NOMO-1 treated with dmso at 0.1 percent for 144 hours (cell line): ENCODE results near the gene SLC38A10.

Experiments used
- DNase-seq: peaks from one replicate; lab custom pipeline; 2025; ENCODE audit not compliant: unreplicated experiment; lab: John Stamatoyannopoulos, UW

SLC38A10 gene

GRCh38 chr17:81295031-81295675, at the start of gene SLC38A10:
Gene SLC38A10 (minus strand): TSS chr17:81295307. CDS start chr17:81294921, 386 bp downstream.
- peak; percentile 89 for DNase-seq

DNA sequence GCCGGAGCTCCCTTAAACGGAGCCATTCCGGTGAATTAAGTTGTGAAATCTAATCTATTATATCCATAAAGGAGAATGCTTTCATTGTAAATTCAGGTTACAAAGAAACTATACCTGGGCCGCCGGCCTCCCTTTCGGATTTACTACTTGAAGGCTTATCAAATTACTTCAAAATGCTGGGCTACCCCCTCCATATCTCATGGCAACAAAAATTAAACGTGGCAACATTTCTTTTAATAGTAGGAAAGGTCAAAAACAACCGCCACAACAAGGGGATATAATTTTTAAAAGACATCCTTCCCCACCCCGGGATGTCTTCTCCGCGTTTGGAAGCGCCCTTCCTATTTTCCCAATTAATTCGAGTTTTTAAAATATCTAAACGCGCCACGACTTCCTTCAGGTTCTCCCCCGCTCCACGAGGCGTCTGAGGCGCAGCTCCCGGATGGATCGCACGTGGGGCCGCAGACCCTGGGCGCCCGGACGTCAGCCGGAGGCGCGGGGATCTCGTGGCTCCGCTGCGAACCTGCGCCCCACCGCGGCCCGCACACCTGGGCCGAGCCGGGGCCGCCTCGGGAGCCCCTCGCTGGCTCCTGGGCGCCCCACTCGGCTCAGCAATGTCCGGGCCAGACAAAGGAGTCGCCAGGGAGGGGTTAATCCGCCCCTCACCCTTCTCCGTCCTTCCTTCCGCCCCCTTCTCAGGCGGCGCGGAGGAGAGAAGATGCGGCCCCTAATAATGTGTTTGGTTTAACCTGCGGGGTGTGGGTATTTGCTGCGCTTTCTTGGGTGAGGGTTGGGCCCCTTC, 47.4 kb upstream of the SLC38A10 start:
- DNase-seq, result no peak

DNA sequence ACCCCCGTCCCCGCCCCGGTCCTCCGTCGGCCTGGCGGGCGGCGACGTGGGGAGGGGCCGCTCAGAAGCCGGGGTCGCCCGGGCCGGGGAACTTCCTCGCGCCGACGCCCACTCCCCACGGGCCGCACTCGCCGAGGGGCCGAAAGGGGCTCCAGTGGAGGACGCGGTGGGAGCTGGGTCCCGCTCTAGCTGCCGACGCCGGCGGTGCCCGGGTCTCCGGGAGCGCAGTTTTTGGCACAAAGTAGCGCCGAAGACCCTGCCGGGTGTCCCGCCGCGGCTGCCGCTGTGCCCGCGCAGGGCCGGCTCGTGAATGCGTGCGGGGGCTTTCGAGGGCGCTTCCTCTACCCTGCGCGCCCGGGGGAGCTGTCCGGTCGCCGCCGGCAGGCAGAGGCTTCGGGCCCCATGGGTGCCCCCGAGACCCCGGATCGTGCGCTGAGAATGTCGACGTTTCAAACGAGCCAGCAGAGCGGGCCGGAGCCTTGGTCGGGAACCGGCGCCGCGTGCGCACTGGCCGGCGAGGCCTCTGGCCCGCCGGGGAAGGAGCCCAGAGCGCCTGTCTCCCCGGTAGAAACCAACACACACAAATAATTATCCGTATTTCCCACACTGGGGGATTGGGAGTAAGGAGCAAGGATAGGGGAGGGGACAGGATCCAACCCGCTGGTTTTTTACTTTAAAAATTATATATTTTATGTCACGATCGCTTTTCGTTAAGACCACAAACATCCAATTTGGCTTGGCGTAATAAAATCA, 46.6 kb upstream of the SLC38A10 start:
- no peak for DNase-seq

DNA sequence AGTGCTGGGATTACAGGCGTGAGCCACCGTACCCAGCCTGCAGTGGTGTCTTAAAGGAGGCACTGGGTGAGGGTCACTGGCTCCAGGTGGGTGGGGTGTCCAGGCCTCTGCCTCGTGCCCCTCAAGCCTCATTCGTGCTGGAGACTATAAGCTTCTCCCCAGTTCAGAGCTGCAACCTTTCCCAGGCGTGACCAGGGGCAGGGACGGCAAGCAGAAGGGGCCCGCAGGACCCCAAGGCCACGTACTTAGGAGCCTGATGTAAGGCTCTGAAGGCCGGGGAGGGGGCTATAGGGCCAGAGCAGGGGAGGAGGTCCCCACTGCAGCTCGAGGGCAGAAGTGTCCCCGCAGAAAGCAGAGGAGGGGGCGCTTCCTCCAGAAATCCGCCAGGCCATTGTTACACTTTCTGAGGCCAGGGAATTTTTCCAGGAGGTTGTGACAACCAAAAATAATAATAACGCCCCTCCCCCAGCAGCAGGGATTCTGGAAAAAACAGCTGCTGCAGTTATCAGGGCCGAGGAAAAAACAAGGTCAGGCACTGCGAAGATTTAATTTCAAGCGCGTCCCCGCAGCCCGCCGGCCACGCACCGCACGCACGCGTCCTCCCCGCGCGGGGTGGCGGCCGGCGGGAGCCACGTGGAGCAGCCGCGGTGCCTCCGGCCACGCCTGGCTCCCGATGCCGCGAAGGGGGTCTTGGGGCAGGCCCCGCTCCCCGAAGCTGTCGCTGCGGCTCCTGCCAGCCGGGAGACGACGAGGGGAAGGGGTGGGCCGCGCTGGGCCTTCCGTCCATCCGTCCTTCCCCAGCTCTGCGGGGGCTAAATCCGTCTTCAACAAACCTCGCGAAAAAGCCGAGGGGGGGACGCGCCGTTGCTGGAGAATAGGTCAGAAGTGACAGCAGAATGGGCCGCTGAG, 45.8 kb upstream of the SLC38A10 start:
- no peak for DNase-seq

GRCh38 chr17:81339534-81340296, 44.6 kb upstream of the SLC38A10 start:
- no peak for DNase-seq

DNA sequence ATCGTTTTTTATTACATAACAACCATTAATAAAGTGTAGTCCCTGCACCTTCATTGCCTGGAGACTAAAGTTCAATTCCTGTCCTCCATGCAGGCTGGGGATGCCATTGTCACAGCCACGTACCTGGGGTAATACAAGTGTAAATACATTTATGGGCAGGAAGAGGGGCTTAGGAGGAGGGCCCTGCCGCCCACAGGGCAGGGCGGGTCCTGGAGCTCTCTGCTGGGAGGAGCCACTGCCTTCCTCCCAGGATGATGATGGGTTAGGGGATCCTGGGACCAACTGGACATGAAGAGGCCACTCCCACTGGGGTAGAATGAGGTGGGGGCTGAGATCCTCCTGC, 44.1 kb upstream of the SLC38A10 start:
- DNase-seq, result no peak

- DNase-seq, result no peak
These were observed 43.4 kb upstream of the SLC38A10 start for GRCh38 chr17:81338274-81339190.

DNA sequence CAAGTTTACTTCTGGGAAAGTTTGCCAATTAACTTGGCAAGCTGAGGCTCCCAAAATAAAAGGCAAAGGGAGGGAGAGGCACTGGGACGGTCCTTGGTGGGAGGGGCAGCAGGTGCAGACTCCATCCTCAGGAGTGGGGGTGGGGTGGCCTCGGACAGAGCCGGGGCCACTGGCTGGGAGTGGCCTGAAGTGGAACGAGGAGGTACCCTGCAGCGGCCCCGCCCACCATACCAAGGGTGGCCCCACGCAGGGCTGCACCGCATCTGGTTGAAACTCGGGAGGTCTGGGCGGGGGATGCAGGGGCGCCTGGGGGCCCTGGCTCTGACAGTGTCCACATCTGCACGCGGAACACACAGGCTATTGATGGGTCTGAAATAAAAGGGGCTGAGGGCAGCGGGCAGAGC, 42.4 kb upstream of the SLC38A10 start:
- DNase-seq, result no peak

DNA sequence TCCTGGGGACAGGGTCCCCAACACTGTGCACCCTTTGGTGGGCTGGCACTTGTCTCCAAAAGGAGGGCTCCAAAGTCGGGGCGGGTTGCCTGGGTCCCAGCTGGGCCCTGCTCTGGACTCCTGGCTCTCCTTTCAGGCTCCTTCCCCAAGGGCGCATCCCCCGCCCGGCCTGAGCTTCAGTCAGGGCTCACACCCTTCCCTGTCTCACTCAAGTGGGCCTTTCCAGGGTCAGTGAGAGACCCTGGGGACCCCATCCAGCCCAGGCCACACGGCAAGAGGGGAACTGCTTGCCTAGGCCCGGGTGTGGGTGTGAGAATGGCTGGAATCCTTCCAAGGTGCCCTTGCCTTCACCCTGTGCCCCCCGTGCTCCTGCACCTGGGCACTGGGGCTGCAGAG, 41.8 kb upstream of the SLC38A10 start:
- DNase-seq, result no peak

GRCh38 chr17:81336296-81336929, 41.3 kb upstream of the SLC38A10 start:
- no peak for DNase-seq

DNA sequence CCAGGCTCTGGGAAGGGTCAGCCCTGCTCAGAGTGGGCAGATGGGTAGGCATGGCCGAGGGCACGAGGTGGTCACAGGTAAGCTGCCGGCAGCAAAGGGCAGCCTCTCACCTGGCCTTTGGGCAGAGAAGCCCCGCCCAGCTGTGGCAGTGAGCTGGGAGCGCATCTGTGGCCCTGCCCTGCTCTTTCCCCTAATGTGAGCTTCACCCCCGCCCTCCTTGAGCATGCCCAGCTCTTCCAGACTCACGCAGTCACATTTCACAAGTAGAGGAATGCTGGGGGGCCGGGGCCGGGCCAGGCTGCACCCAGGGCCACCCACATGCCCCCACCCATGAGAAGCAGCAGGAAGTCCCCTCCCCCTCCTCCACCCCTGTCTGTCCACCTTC, 40.7 kb upstream of the SLC38A10 start:
- DNase-seq, result no peak

DNA sequence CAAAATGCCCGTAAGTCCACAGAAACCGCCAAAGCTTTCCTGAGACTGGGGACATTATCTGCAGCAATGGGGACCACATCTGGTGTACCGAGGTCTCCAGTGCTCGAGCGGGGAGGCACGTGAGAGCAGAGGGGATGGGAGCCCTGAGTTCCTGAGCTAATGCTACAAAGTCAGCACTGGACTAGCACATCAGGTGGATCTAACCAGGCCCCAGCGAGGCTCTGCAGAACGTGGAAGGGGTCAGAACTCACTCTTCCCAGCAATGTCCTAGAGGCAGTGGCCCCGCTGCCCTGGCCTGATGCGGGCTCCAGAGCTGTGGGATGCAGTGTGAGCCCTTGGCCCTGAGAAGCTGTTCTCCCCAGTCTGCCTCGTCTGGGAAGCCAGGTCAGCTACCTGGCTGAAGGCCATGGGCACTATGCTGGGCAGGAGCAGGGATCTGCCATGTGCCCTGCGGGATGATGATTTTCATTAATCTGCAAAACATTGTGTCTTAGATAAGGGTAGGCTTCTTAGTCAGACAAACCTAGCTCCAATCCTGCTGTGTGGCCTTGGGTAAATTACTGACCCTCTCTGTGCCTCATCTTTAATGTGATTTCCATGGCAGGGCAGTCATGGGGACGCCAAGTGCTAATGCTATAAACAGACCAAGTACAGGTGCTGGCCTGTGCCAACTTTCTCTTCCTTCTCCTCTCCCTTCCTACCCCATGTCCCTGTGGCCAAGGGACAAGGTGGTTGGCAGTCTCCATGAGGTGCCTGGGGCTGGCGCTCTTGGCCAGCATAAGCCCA, 40.1 kb upstream of the SLC38A10 start:
- no peak for DNase-seq

- DNase-seq, result no peak
These were observed 39.3 kb upstream of the SLC38A10 start for GRCh38 chr17:81334391-81334901.

DNA sequence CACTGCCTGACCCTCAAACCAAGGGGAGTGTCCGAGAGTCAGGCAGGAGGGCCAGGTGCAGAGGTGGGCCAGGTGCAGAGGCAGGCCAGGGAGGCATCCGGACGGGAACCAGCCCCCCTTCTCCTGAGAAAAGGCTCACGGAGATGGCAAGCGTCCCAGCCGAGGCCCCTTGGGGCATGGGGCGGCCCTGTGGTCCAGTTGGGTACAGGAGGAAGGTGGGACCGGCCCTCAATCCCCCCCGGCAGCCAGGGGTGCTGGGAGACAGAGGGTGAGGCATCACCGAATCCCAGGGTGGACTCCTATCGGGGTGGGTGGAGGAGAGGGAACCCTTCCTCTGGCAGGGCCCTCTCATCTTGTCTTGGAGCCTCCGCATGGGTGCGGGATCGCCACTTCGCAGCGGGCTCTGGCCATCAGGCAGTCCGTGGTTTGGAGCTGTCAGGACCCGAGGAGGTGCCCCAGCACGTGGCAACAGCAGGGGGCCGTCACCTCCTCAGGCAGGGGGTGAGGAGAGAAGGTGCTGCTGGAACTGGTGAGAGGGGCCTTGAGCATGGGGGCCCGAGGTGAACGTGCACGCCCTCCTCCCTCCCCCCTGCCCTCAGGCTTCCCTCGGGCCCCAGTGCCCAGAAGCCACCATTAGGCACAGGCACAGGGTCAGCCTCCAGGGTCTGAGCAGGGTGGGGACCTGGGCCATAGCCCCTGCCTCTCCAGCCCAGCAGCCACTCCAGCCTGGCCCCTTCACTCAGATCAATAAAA, 38.7 kb upstream of the SLC38A10 start:
- DNase-seq, result no peak

DNA sequence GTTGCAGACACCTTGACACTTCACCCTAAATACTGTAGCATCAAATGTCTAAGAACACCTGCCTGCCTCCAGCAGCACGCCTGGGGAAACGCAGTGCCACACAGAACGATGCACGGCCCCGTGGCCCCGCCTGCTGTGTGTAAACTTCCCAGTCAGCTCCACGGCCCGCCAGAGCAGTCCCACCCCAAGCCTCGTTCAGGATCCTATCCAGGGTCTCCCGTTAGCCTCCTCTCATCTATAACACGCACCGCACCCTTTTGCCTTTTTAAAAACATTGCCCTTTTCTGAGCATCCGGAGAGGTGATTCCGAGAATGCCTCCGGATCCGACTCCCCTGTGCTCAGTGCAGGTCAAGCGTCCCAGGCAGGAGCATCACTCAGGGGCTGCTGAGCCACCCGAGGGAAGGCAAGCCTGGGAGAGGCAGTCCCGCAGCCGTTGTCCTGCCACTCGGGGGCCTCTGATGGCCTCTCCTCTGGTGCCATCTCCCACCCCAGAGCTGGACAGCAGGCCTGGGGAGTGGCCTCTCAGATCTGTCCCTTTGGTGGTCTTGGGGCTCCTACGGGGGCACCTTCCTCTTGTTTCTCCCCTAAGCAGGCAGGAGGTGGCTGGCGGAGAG, 37.9 kb upstream of the SLC38A10 start:
- DNase-seq, result no peak

GRCh38 chr17:81332118-81332834, 37.2 kb upstream of the SLC38A10 start:
- no peak for DNase-seq
